Gastroesophageal sphincter (tissue), 3 donors: ENCODE data around the gene CEP72.

Experiments used
- CTCF ChIP-seq, 4 experiments: fragments of 200-600 bp in 2 of 4; fragments of 450-650 bp in 2 of 4; sonication (generic) in 1 of 4; IDR thresholded peaks; one replicate each; pipeline ENCODE4 v1.5.1; 2017 to 2019; ENCODE audit warnings: antibody characterized with exemption in 4 of 4, mild to moderate bottlenecking in 2 of 4, moderate library complexity in 2 of 4
- EP300 ChIP-seq: sonication (generic); formaldehyde crosslinking; IDR thresholded peaks from one replicate; pipeline ENCODE4 v1.6.1; 2017; ENCODE audit warnings: antibody characterized with exemption, mild to moderate bottlenecking
- POLR2A ChIP-seq, 2 donors: fragments of 450-650 bp; IDR thresholded peaks; one replicate each; pipeline ENCODE4 v1.6.1; 2017; ENCODE audit warnings: antibody characterized with exemption in 2 of 2, mild to moderate bottlenecking in 2 of 2, moderate library complexity in 1 of 2
- POLR2AphosphoS5 ChIP-seq: sonication (generic); formaldehyde crosslinking; IDR thresholded peaks from one replicate; pipeline ENCODE4 v1.6.1; 2017; ENCODE audit warnings: antibody characterized with exemption

- no peak for TF ChIP-seq POLR2AphosphoS5
- no peak for TF ChIP-seq EP300
- TF ChIP-seq CTCF (IDR thresholded peaks at IDR 0.05): no peak
- TF ChIP-seq POLR2A (IDR thresholded peaks at IDR 0.05): no peak
Measured at GRCh38 chr5:676699-677076, 64.5 kb downstream of the CEP72 start.
